Breast epithelium (tissue), 3 donors: ENCODE results near the gene UBE2J1.

Experiments used
- CTCF ChIP-seq, 3 donors: fragments of 450-650 bp; IDR thresholded peaks; one replicate each; pipeline ENCODE4 v1.5.1; 2016 to 2017; ENCODE audit warnings: antibody characterized with exemption in 3 of 3, mild to moderate bottlenecking in 3 of 3, moderate library complexity in 3 of 3
- POLR2A ChIP-seq: fragments of 450-650 bp; IDR thresholded peaks from one replicate; pipeline ENCODE4 v1.6.1; 2016; ENCODE audit warnings: antibody characterized with exemption, mild to moderate bottlenecking, moderate library complexity
- POLR2AphosphoS5 ChIP-seq, 3 donors: sonication (generic); formaldehyde crosslinking; IDR thresholded peaks; one replicate each; pipeline ENCODE4 v1.6.1; 2017; ENCODE audit warnings: antibody characterized with exemption in 3 of 3

GRCh38 chr6:89315249-89315885 lies 37.2 kb downstream of the UBE2J1 start, which contains the start of gene GABRR2:
- TF ChIP-seq POLR2A (no peak), CTCF (IDR thresholded peaks at IDR 0.05) (no peak), POLR2AphosphoS5 (IDR thresholded peaks at IDR 0.05) (no peak)
